GM12878 (cell line): ENCODE measurements around the gene CDC42EP3. TPM values are rescaled to one million over a fixed set of nuclear protein-coding genes. Genes with fewer than 3 reads are reported as not detected.

Experiments used
- ATAC-seq: fragments of 200-7000 bp; cut with Tn5 transposase; 3 replicates; pipeline ENCODE4 v1.9.1; 2020; ENCODE audit warnings: mild to moderate bottlenecking, moderate library complexity
- BruUV-seq: library from RNA; stranded (reverse); fragments of 400-500 nt; replicated peaks from 2 replicates; lab custom pipeline; 2021; lab: Mats Ljungman, UMichigan
- CTCF ChIA-PET: fragments of 300-600 bp; sonication (Branson Sonifier 250); formaldehyde crosslinking; extraction: SDS; loops from one replicate; lab custom pipeline; 2021; ENCODE audit warnings: inconsistent platforms; lab: Yijun Ruan, JAX
- POLR2A ChIA-PET: fragments of 350-600 bp; formaldehyde crosslinking; extraction: SDS; loops from one replicate; lab custom pipeline; 2021; ENCODE audit warnings: inconsistent platforms; lab: Charles Lee
- RAD21 ChIA-PET: fragments of 300-600 bp; sonication (Branson Sonifier 250); formaldehyde crosslinking; loops from one replicate; lab custom pipeline; 2023; ENCODE audit warnings: antibody characterized with exemption; ENCODE audit not compliant: unreplicated experiment; lab: Charles Lee
- SMC1A ChIA-PET: fragments of 300-600 bp; sonication (Branson Sonifier 250); formaldehyde crosslinking; loops from one replicate; lab custom pipeline; 2023; ENCODE audit not compliant: unreplicated experiment, uncharacterized antibody; lab: Charles Lee
- DNase-seq: peaks from one replicate; pipeline ENCODE4 v3.0.0-alpha.2; 2011; ENCODE audit warnings: low read depth, low spot score
- FAIRE-seq: peaks from 3 replicates; lab custom pipeline; 2011; peaks lifted over from hg19 to GRCh38; lab: Jason Lieb, UNC
- H2AFZ ChIP-seq: 2 replicates; pipeline ENCODE4 v1.6.0; 2011; ENCODE audit warnings: low read depth, low read length, control low read depth; ENCODE audit not compliant: control insufficient read depth
- H3K27ac ChIP-seq: 2 replicates; pipeline ENCODE4 v1.5.1; 2011; ENCODE audit warnings: control low read depth; ENCODE audit not compliant: control insufficient read depth, insufficient read depth
- H3K27me3 ChIP-seq, 2 experiments: replicated peaks in 1 of 2; 2 replicates each; pipeline versions ENCODE4 v1.6.0 to v1.6.1; 2011; ENCODE audit warnings: low read length in 1 of 2; ENCODE audit not compliant: control insufficient read depth in 2 of 2, insufficient read depth in 2 of 2
- H3K36me3 ChIP-seq, 2 experiments: 2 replicates each; pipeline ENCODE4 v1.5.1; 2011; ENCODE audit warnings: low read length in 1 of 2; ENCODE audit not compliant: control insufficient read depth in 2 of 2, insufficient read depth in 2 of 2
- H3K4me1 ChIP-seq: 2 replicates; pipeline ENCODE4 v1.6.1; 2011; ENCODE audit warnings: mild to moderate bottlenecking, low read length, moderate library complexity, mixed read lengths; ENCODE audit not compliant: control insufficient read depth, insufficient read depth
- H3K4me2 ChIP-seq: 2 replicates; pipeline ENCODE4 v1.6.0; 2011; ENCODE audit warnings: control low read depth; ENCODE audit not compliant: control insufficient read depth, insufficient read depth
- H3K4me3 ChIP-seq: fragments of 200-600 bp; sonication (generic); 2 replicates; pipeline ENCODE4 v1.5.1; 2016
- H3K79me2 ChIP-seq: 2 replicates; pipeline ENCODE4 v1.6.0; 2011; ENCODE audit warnings: low read length; ENCODE audit not compliant: control insufficient read depth, insufficient read depth
- H3K9ac ChIP-seq: 2 replicates; pipeline ENCODE4 v1.8.0; 2011; ENCODE audit warnings: low read length, control low read depth, mixed read lengths; ENCODE audit not compliant: control insufficient read depth, insufficient read depth
- H3K9me3 ChIP-seq: replicated peaks from 3 replicates; pipeline ENCODE4 v1.5.1; 2011; ENCODE audit warnings: mild to moderate bottlenecking, low read length; ENCODE audit not compliant: control insufficient read depth, insufficient read depth
- H4K20me1 ChIP-seq: 2 replicates; pipeline ENCODE4 v1.6.0; 2011; ENCODE audit not compliant: control insufficient read depth, insufficient read depth
- ASH2L ChIP-seq: fragments of 300-600, 200-600 bp; sonication (generic); IDR thresholded peaks from 2 replicates; pipeline ENCODE4 v1.6.1; 2017; ENCODE audit warnings: low read depth, mild to moderate bottlenecking, borderline replicate concordance
- CHD1 ChIP-seq: IDR thresholded peaks from 2 replicates; pipeline ENCODE4 v1.6.1; 2012; ENCODE audit warnings: low read depth, low read length, improper control_type of control experiment
- GATAD2B ChIP-seq: fragments of 450-650 bp; conservative IDR thresholded peaks from 2 replicates; pipeline ENCODE4 v1.6.1; 2017; ENCODE audit warnings: low read depth, mild to moderate bottlenecking, moderate library complexity
- HDGF ChIP-seq: fragments of 450-650 bp; IDR thresholded peaks from 2 replicates; pipeline ENCODE4 v1.6.1; 2016; ENCODE audit warnings: antibody characterized with exemption
- JUND ChIP-seq: IDR thresholded peaks from 2 replicates; pipeline ENCODE4 v1.6.1; 2012; ENCODE audit warnings: low read depth, mild to moderate bottlenecking, low read length, improper control_type of control experiment, moderate library complexity
- POU2F2 ChIP-seq: IDR thresholded peaks from 3 replicates; pipeline ENCODE4 v1.6.1; 2011; ENCODE audit warnings: low read depth, mild to moderate bottlenecking, low read length, borderline replicate concordance
- RCOR1 ChIP-seq: conservative IDR thresholded peaks from 2 replicates; pipeline ENCODE4 v1.6.1; 2012; ENCODE audit warnings: low read depth, low read length, improper control_type of control experiment
- ZNF207 ChIP-seq: fragments of 450-650 bp; IDR thresholded peaks from 2 replicates; pipeline ENCODE4 v1.6.1; 2014; ENCODE audit warnings: antibody characterized with exemption, mild to moderate bottlenecking, borderline replicate concordance
- ZNF24 ChIP-seq: fragments of 450-650 bp; IDR thresholded peaks from 2 replicates; pipeline ENCODE4 v1.6.1; 2017; ENCODE audit warnings: antibody characterized with exemption, mild to moderate bottlenecking
- ZNF592 ChIP-seq: fragments of 450-650 bp; IDR thresholded peaks from 2 replicates; pipeline ENCODE4 v1.6.1; 2017; ENCODE audit warnings: mild to moderate bottlenecking, moderate library complexity
- in situ Hi-C: fragments of 300-500 bp; cut with MboI; formaldehyde crosslinking; loops from 9 replicates; pipeline ENCODE4 v1.14.3; 2018; ENCODE audit warnings: mixed read lengths
- intact Hi-C: fragments of 100-400 bp; cut with micrococcal nuclease; formaldehyde crosslinking; loops from one replicate; pipeline ENCODE4 v1.14.2; 2022; ENCODE audit not compliant: unreplicated experiment
- polyA plus RNA-seq, 11 experiments: library from polyadenylated mRNA; depleted of rRNA in 4 of 11; unstranded in 6 of 11; stranded (reverse) in 5 of 11; fragments of >200 nt; fragmentation: Nextera tagmentation in 4 of 11; fragmentation: Illumina TruSeq in 1 of 11; extraction: Ambion mirVana in 4 of 11; extraction: Trizol in 1 of 11; gene quantifications; 1 replicate in 1 of 11; 2 replicates in 10 of 11; pipeline versions ENCODE4 v1.2.1 to v1.2.3, GENCODE V29; 2011 to 2016; ENCODE audit warnings: inconsistent platforms in 2 of 11, missing spikeins in 2 of 11, low read depth in 1 of 11
- total RNA-seq, 4 experiments: library from RNA; depleted of rRNA in 3 of 4; stranded (reverse); fragments of >200 nt in 3 of 4; fragmentation: Illumina TruSeq in 1 of 4; extraction: Trizol in 1 of 4; gene quantifications; 2 replicates each; pipeline versions ENCODE4 v1.2.1 to v1.2.3, GENCODE V29; 2013 to 2021

The CDC42EP3 gene
- total and polyA plus RNA-seq, 10 of the 15 experiments (the other 5 are each of a cell fraction or from before 2014, with no cell fraction given): 11.8 to 86.9 (median 52.9) TPM

DNA sequence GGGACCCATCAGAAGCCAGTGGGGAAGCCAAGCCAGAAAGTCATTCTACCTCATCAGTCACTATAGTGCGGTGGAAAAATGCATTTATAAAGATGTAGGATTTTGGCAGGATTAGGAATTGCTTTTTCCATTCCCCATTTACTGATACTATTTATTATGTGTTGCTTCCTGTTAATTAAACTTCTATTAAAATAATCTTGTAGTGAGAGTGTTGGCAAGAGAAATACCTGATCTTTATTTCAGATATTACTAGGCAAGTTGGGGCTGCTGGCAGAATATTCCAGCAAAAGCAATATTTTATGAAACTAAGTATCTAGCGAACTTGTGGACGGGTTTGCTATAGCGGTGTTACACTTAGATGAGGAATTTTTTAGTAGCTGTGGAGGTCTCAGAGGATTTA is 23.9 kb upstream of the CDC42EP3 start (continued):
- TF ChIP-seq ZNF592 (no peak), RCOR1 (no peak), HDGF (no peak), CHD1 (no peak), ZNF24 (no peak), POU2F2 (no peak), GATAD2B (no peak), ZNF207 (no peak), JUND (no peak)

DNA sequence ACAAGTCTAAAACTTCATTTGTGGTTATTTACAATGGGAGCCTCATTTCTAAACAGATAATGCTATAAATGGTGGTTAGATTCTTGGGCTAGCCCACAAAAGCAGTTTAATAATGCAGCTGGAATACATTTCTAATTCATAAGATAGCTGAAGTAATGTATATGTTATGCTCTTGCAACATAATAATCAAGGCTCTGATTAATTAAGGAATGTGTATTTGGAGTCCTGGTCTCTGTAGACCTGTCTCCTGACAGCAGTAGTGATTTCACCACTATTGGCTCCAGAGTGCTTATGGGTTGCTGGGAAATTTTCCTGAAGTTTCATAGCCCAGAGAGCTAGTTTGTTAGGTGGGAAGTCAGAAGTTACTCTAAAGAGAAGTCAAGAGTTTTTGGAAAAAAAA is 21.3 kb upstream of the CDC42EP3 start:
- intact Hi-C loops (no loop called here), in situ Hi-C loops (no loop called here)
- Histone ChIP-seq H3K4me2 (no peak overlapping the region), H3K9ac (no peak overlapping the region), H3K4me1 (no peaks in the 10 kb centered on the region), H3K4me3 (no peak overlapping the region), H3K9me3 (peaks cover 1% of the 10 kb centered on the region; the same call in 1 of the 3 replicates), H3K27me3 (no peaks in the 10 kb centered on the region), H3K79me2 (no peaks in the 10 kb centered on the region), H3K27ac (no peak overlapping the region), H4K20me1 (no peaks in the 10 kb centered on the region), H3K36me3 (no peaks in the 10 kb centered on the region), H2AFZ (no peak overlapping the region)
- DNase-seq: no peak
- ChIA-PET CTCF (interaction anchor here (1.2 to 2.1 kb wide), 2 partner anchors 13 to 185 kb away, joined by 3 to 6 read pairs; no protein-coding TSS in a partner anchor), RAD21 (no interaction called here), SMC1A (interaction anchor here (1.4 to 1.7 kb wide), 2 partner anchors 20 to 23 kb away, joined by 3 to 5 read pairs; no protein-coding TSS in a partner anchor), POLR2A (no interaction called here)
- BruUV-seq: no TSS peak
- ATAC-seq: no peak
- no peak for FAIRE-seq
- no peak for TF ChIP-seq ASH2L
